ENCODE data around the gene FABP1. TPM values are rescaled to one million over a fixed set of nuclear protein-coding genes. Genes with fewer than 3 reads are reported as not detected.

FABP1 gene
- total RNA-seq, result not detected in 2 replicates
- not detected for total RNA-seq (2013)
- not detected in 2 replicates for polyA plus RNA-seq
- polyA minus RNA-seq, result not detected in 2 replicates

GRCh38 chr2:88127888-88128653 is at the start of gene FABP1:
Gene FABP1, minus strand, starts transcription at chr2:88128062. Its CDS starts 45 bp downstream, at chr2:88128017.
- intact Hi-C loops (cut with micrococcal nuclease), result no loop called here
- ChIA-PET CTCF (no interaction called here), POLR2A (no interaction called here)
- Mint-ChIP-seq H3K27me3 (peaks cover 18% of the 10 kb centered on the region), H3K4me1 (no peaks in the 10 kb centered on the region), H3K9me3 (ENCODE audit: insufficient read depth) (no peaks in the 10 kb centered on the region), H3K27ac (no peak within 1 kb of the TSS), H3K4me3 (no peak within 1 kb of the TSS)
- WGBS (ENCODE audit: insufficient coverage), result 96% methylated on average over 6 of the region's 12 CpGs
- H3K9ac ChIP-seq (ENCODE audit: low read length), result no peak within 1 kb of the TSS
- no peak within 1 kb of the TSS for H3K4me3 ChIP-seq (ENCODE audit: control extremely low read depth in 1 of 5, extremely low read depth in 1 of 5, insufficient read depth in 1 of 5, low read depth in 2 of 5, low read length in 4 of 5)
- no peaks in the 10 kb centered on the region for H3K36me3 ChIP-seq (replicated peaks in 1 of 2; ENCODE audit: control extremely low read depth in 1 of 2, control insufficient read depth in 1 of 2, extremely low read depth in 1 of 2, insufficient read depth in 2 of 2, low read length in 1 of 2)
- peaks cover 0 to 8% (median 2%) of the 10 kb centered on the region in 4 experiments for H3K27me3 ChIP-seq (replicated peaks in 1 of 4; ENCODE audit: control extremely low read depth in 1 of 4, control insufficient read depth in 3 of 4, insufficient read depth in 4 of 4, low read length in 3 of 4)
- H3K9me3 ChIP-seq (ENCODE audit: control extremely low read depth in 1 of 3, control insufficient read depth in 2 of 3, insufficient read depth in 1 of 3, low read length in 2 of 3), result no peaks in the 10 kb centered on the region
- H3K79me2 ChIP-seq (ENCODE audit: control insufficient read depth, insufficient read depth, low read length), result no peaks in the 10 kb centered on the region
- ATAC-seq (ENCODE audit: low read depth), result no peak
- H3K4me1 ChIP-seq (ENCODE audit: control insufficient read depth in 2 of 2, insufficient read depth in 2 of 2, low read length in 2 of 2), result no peaks in the 10 kb centered on the region
- H4K20me1 ChIP-seq (ENCODE audit: control insufficient read depth, insufficient read depth, low read length, poor library complexity, severe bottlenecking), result no peaks in the 10 kb centered on the region
- TF ChIP-seq CTCF (IDR thresholded peaks at IDR 0.05), result no peak
- TF ChIP-seq EZH2 (IDR thresholded peaks at IDR 0.05; ENCODE audit: borderline replicate concordance, insufficient read depth, low read depth, low read length, poor library complexity, severe bottlenecking), result no peak
- no peak within 1 kb of the TSS for H2AFZ ChIP-seq (ENCODE audit: insufficient read depth, low read depth, low read length, poor library complexity, severe bottlenecking)
- H3K4me2 ChIP-seq (replicated peaks; ENCODE audit: low read depth, low read length, poor library complexity, severe bottlenecking), result no peak within 1 kb of the TSS
- DNase-seq, result no peak
- no peak within 1 kb of the TSS for H3K27ac ChIP-seq (ENCODE audit: low read length in 2 of 2)

- no peaks in the 10 kb centered on the region for H3K27me3 ChIP-seq (replicated peaks in 1 of 4; ENCODE audit: control extremely low read depth in 1 of 4, control insufficient read depth in 3 of 4, insufficient read depth in 4 of 4, low read length in 3 of 4)
- no peaks in the 10 kb centered on the region for H3K9me3 Mint-ChIP-seq (ENCODE audit: insufficient read depth)
- WGBS (ENCODE audit: insufficient coverage), result 85% methylated on average over 2 of the region's 3 CpGs
- ATAC-seq (ENCODE audit: low read depth), result no peak
- no peaks in the 10 kb centered on the region for H3K36me3 ChIP-seq (replicated peaks in 1 of 2; ENCODE audit: control extremely low read depth in 1 of 2, control insufficient read depth in 1 of 2, extremely low read depth in 1 of 2, insufficient read depth in 2 of 2, low read length in 1 of 2)
- peaks cover 10 to 11% of the 10 kb centered on the region in 2 donors for H3K4me1 ChIP-seq (ENCODE audit: control insufficient read depth in 2 of 2, insufficient read depth in 2 of 2, low read length in 2 of 2)
- H3K79me2 ChIP-seq (ENCODE audit: control insufficient read depth, insufficient read depth, low read length), result no peaks in the 10 kb centered on the region
- no peaks in the 10 kb centered on the region for H4K20me1 ChIP-seq (ENCODE audit: control insufficient read depth, insufficient read depth, low read length, poor library complexity, severe bottlenecking)
- intact Hi-C loops (cut with micrococcal nuclease), result no loop called here
- peaks cover 5% of the 10 kb centered on the region for H3K27me3 Mint-ChIP-seq
- no peak overlapping the region for H3K9ac ChIP-seq (ENCODE audit: low read length)
- no peak for TF ChIP-seq EZH2 (IDR thresholded peaks at IDR 0.05; ENCODE audit: borderline replicate concordance, insufficient read depth, low read depth, low read length, poor library complexity, severe bottlenecking)
- TF ChIP-seq CTCF (IDR thresholded peaks at IDR 0.05), result no peak
- H3K27ac ChIP-seq (ENCODE audit: low read length in 2 of 2), result no peak overlapping the region
- CTCF ChIA-PET, result interaction anchor here (2.2 kb wide), 1 partner anchor 18 kb away, joined by 6 read pairs; no protein-coding TSS in a partner anchor
- POLR2A ChIA-PET, result no interaction called here
- H3K4me3 Mint-ChIP-seq, result no peak overlapping the region
- H3K4me3 ChIP-seq (ENCODE audit: control extremely low read depth in 1 of 5, extremely low read depth in 1 of 5, insufficient read depth in 1 of 5, low read depth in 2 of 5, low read length in 4 of 5), result no peak overlapping the region
- H3K4me1 Mint-ChIP-seq, result peaks cover 14% of the 10 kb centered on the region
- H2AFZ ChIP-seq (ENCODE audit: insufficient read depth, low read depth, low read length, poor library complexity, severe bottlenecking), result no peak overlapping the region
- H3K9me3 ChIP-seq (ENCODE audit: control extremely low read depth in 1 of 3, control insufficient read depth in 2 of 3, insufficient read depth in 1 of 3, low read length in 2 of 3), result no peaks in the 10 kb centered on the region
- no peak for DNase-seq
- H3K4me2 ChIP-seq (replicated peaks; ENCODE audit: low read depth, low read length, poor library complexity, severe bottlenecking), result no peak overlapping the region
- no peak overlapping the region for H3K27ac Mint-ChIP-seq
Observed at GRCh38 chr2:88177556-88177955, 49.7 kb upstream of the FABP1 start.
